Esophagus squamous epithelium (tissue), 5 donors: Measurements from ENCODE around the gene NLGN1. TPM values are rescaled to one million over a fixed set of nuclear protein-coding genes. Genes with fewer than 3 reads are reported as not detected.
A peak's percentile ranks its signal among the peaks of the same experiment; 100 is the strongest.
"Not testable (repeated sequence)": the region's sequence is repeated elsewhere in the genome, so short reads cannot be mapped to it uniquely, and the experiment has no call there.

Experiments used
- DNase-seq: peaks from one replicate; lab custom pipeline; 2025; lab: John Stamatoyannopoulos, UW
- H3K27ac ChIP-seq, 4 donors: fragments of 200-600 bp; sonication (generic); one replicate each; pipeline ENCODE4 v1.5.1; 2016 to 2019; ENCODE audit warnings: mild to moderate bottlenecking in 1 of 4
- H3K27me3 ChIP-seq, 4 donors: fragments of 200-600 bp; sonication (generic); 1 replicate in 3 of 4; 2 replicates in 1 of 4; pipeline versions ENCODE4 v1.5.1 to v1.6.0; 2017 to 2021; ENCODE audit warnings: antibody characterized with exemption in 1 of 4
- H3K36me3 ChIP-seq, 3 donors: fragments of 200-600 bp; sonication (generic); one replicate each; pipeline ENCODE4 v1.5.1; 2016 to 2019
- H3K4me1 ChIP-seq, 3 donors: fragments of 200-600 bp; sonication (generic); one replicate each; pipeline ENCODE4 v1.5.1; 2017 to 2019
- H3K4me3 ChIP-seq, 4 donors: fragments of 200-600 bp; sonication (generic); 1 replicate in 3 of 4; 2 replicates in 1 of 4; pipeline ENCODE4 v1.5.1; 2016 to 2019; ENCODE audit warnings: mild to moderate bottlenecking in 2 of 4, moderate library complexity in 1 of 4
- H3K9me3 ChIP-seq, 3 donors: fragments of 200-600 bp; sonication (generic); one replicate each; pipeline ENCODE4 v1.5.1; 2016 to 2019
- CTCF ChIP-seq, 6 experiments: fragments of 450-650 bp in 4 of 6; fragments of 200-600 bp in 2 of 6; sonication (generic) in 2 of 6; IDR thresholded peaks; one replicate each; pipeline ENCODE4 v1.5.1; 2016 to 2019; ENCODE audit warnings: antibody characterized with exemption in 6 of 6, mild to moderate bottlenecking in 4 of 6, moderate library complexity in 4 of 6
- POLR2A ChIP-seq, 4 donors: fragments of 450-650 bp; IDR thresholded peaks; one replicate each; pipeline ENCODE4 v1.6.1; 2017; ENCODE audit warnings: antibody characterized with exemption in 4 of 4, mild to moderate bottlenecking in 4 of 4, moderate library complexity in 3 of 4
- WGBS, 2 donors: methylation state at CpG; one replicate each; pipeline ENCODE4 v1.1.5; 2018; 5-methylcytosine and 5-hydroxymethylcytosine counted together
- intact Hi-C: fragments of 100-400 bp; cut with DNase I; formaldehyde crosslinking; loops from one replicate; pipeline ENCODE4 v1.15.0; 2022
- total RNA-seq, 4 donors: library from RNA; depleted of rRNA; stranded (reverse); fragments of >200 nt; gene quantifications; one replicate each; pipeline ENCODE4 v1.1.0, GENCODE V29; 2016
- donor health status: DM: yes; HTN: yes; CAD: no.

The NLGN1 gene
- total RNA-seq, 4 donors from 2014 or later: 0.34 to 12.6 (median 2.9) TPM

- H3K9me3 ChIP-seq: no peaks in the 10 kb centered on the region
- peak in 3 of 6 experiments; percentile 9 to 44 (median 11) for TF ChIP-seq CTCF (IDR thresholded peaks at IDR 0.05)
- TF ChIP-seq POLR2A (IDR thresholded peaks at IDR 0.05): no peak
- H3K4me3 ChIP-seq: no peak overlapping the region
- no peaks in the 10 kb centered on the region for H3K4me1 ChIP-seq
- WGBS, 2 donors: 37 to 40% methylated on average over 3 to 8 of the region's 8 CpGs
- no peaks in the 10 kb centered on the region for H3K27me3 ChIP-seq
- H3K27ac ChIP-seq: no peak overlapping the region
- intact Hi-C loops: no loop called here
- no peaks in the 10 kb centered on the region for H3K36me3 ChIP-seq
- DNase-seq: no peak
Measured at GRCh38 chr3:173529062-173529711, 131.6 kb downstream of the NLGN1 start.

- no peaks in the 10 kb centered on the region for H3K9me3 ChIP-seq
- DNase-seq: no peak
- no peak for TF ChIP-seq CTCF (IDR thresholded peaks at IDR 0.05)
- no peak for TF ChIP-seq POLR2A (IDR thresholded peaks at IDR 0.05)
- no peak overlapping the region for H3K27ac ChIP-seq
- H3K36me3 ChIP-seq: no peaks in the 10 kb centered on the region
- H3K4me3 ChIP-seq: no peak overlapping the region
- intact Hi-C loops: no loop called here
- 64 to 72% methylated on average over 1 of the region's 1 CpG for WGBS, 2 donors
- H3K4me1 ChIP-seq: no peaks in the 10 kb centered on the region
- H3K27me3 ChIP-seq: no peaks in the 10 kb centered on the region
Measured at GRCh38 chr3:173531602-173532001, 134.1 kb downstream of the NLGN1 start.

- Histone ChIP-seq H3K36me3 (no peaks in the 10 kb centered on the region), H3K27ac (no peak overlapping the region), H3K4me3 (no peak overlapping the region), H3K4me1 (no peaks in the 10 kb centered on the region), H3K27me3 (no peaks in the 10 kb centered on the region), H3K9me3 (no peaks in the 10 kb centered on the region)
- 92 to 93% methylated on average over 5 of the region's 5 CpGs for WGBS, 2 donors
- intact Hi-C loops: no loop called here
- no peak for TF ChIP-seq POLR2A (IDR thresholded peaks at IDR 0.05)
- no peak for TF ChIP-seq CTCF (IDR thresholded peaks at IDR 0.05)
- DNase-seq: no peak
Measured at GRCh38 chr3:173538410-173538809, 140.9 kb downstream of the NLGN1 start.

- H3K27ac ChIP-seq, H3K4me3 ChIP-seq, H3K27me3 ChIP-seq, H3K4me1 ChIP-seq, DNase-seq, H3K9me3 ChIP-seq, H3K36me3 ChIP-seq, intact Hi-C loops: not testable (repeated sequence)
- 67 to 86% methylated on average over 2 of the region's 2 CpGs for WGBS, 2 donors
Measured at GRCh38 chr3:173545590-173545989, 148.0 kb downstream of the NLGN1 start.

- intact Hi-C loops: no loop called here
- no peaks in the 10 kb centered on the region for H3K4me1 ChIP-seq
- TF ChIP-seq CTCF (IDR thresholded peaks at IDR 0.05) (no peak), POLR2A (IDR thresholded peaks at IDR 0.05) (no peak)
- H3K36me3 ChIP-seq: no peaks in the 10 kb centered on the region
- H3K27ac ChIP-seq: no peak overlapping the region
- H3K27me3 ChIP-seq: no peaks in the 10 kb centered on the region
- no peaks in the 10 kb centered on the region for H3K9me3 ChIP-seq
- WGBS, 2 donors: 75 to 76% methylated on average over 6 of the region's 6 CpGs
- no peak overlapping the region for H3K4me3 ChIP-seq
- no peak for DNase-seq
Measured at GRCh38 chr3:173547070-173547469, 149.5 kb downstream of the NLGN1 start.

GRCh38 chr3:173548261-173548660 lies 150.7 kb downstream of the NLGN1 start:
- WGBS, 2 donors: 37 to 47% methylated on average over 2 of the region's 2 CpGs
- H3K9me3 ChIP-seq: no peaks in the 10 kb centered on the region
- intact Hi-C loops: no loop called here
- H3K4me1 ChIP-seq: no peaks in the 10 kb centered on the region
- TF ChIP-seq POLR2A (IDR thresholded peaks at IDR 0.05) (no peak), CTCF (IDR thresholded peaks at IDR 0.05) (no peak)
- no peak for DNase-seq
- no peaks in the 10 kb centered on the region for H3K27me3 ChIP-seq
- no peak overlapping the region for H3K4me3 ChIP-seq
- no peaks in the 10 kb centered on the region for H3K36me3 ChIP-seq
- H3K27ac ChIP-seq: no peak overlapping the region
